ENCODE results near the gene DNASE1L2.

DNASE1L2 gene

GRCh38 chr16:2204416-2205103, 31.7 kb upstream of the DNASE1L2 start:
- no peak for DNase-seq (ENCODE audit: low read depth)

GRCh38 chr16:2205104-2205966, 30.9 kb upstream of the DNASE1L2 start, which contains the start of gene MLST8:
MLST8 (plus strand) TSS chr16:2205454; CDS start chr16:2206086, 632 bp downstream.
- peak; percentile 85 for DNase-seq (ENCODE audit: low read depth)

GRCh38 chr16:2205967-2206313, 30.3 kb upstream of the DNASE1L2 start:
- DNase-seq (ENCODE audit: low read depth): no peak

- DNase-seq (ENCODE audit: low read depth): no peak
Measured at GRCh38 chr16:2206420-2206779, 29.8 kb upstream of the DNASE1L2 start.

- no peak for DNase-seq (ENCODE audit: low read depth)
Measured at GRCh38 chr16:2206780-2207433, 29.3 kb upstream of the DNASE1L2 start.

- DNase-seq (ENCODE audit: low read depth): no peak
Measured at GRCh38 chr16:2207872-2208271, 28.4 kb upstream of the DNASE1L2 start.

- no peak for DNase-seq (ENCODE audit: low read depth)
Measured at GRCh38 chr16:2208308-2208707, 27.9 kb upstream of the DNASE1L2 start.

GRCh38 chr16:2208772-2209171, 27.5 kb upstream of the DNASE1L2 start:
- DNase-seq (ENCODE audit: low read depth): no peak

GRCh38 chr16:2209258-2210008, 26.8 kb upstream of the DNASE1L2 start:
- DNase-seq (ENCODE audit: low read depth): no peak

GRCh38 chr16:2210009-2210332, 26.3 kb upstream of the DNASE1L2 start:
- no peak for DNase-seq (ENCODE audit: low read depth)

- DNase-seq (ENCODE audit: low read depth): no peak
Measured at GRCh38 chr16:2210386-2211365, 25.6 kb upstream of the DNASE1L2 start, which contains the start of gene BRICD5. BRICD5 (minus strand) TSS chr16:2210863; CDS start chr16:2210833, 30 bp downstream.

GRCh38 chr16:2211923-2212347, 24.3 kb upstream of the DNASE1L2 start:
- no peak for DNase-seq (ENCODE audit: low read depth)

GRCh38 chr16:2212362-2213324, 23.6 kb upstream of the DNASE1L2 start:
- DNase-seq (ENCODE audit: low read depth): no peak

GRCh38 chr16:2213817-2214718, 22.2 kb upstream of the DNASE1L2 start:
- DNase-seq (ENCODE audit: low read depth): no peak

GRCh38 chr16:2214719-2214968, 21.6 kb upstream of the DNASE1L2 start, which contains the start of gene PGP:
PGP (minus strand) TSS chr16:2214840; CDS start chr16:2214777, 63 bp downstream.
- no peak for DNase-seq (ENCODE audit: low read depth)

GRCh38 chr16:2216330-2216729, 19.9 kb upstream of the DNASE1L2 start:
- no peak for DNase-seq (ENCODE audit: low read depth)

- DNase-seq (ENCODE audit: low read depth): peak; percentile 100
Measured at GRCh38 chr16:2223221-2223941, 12.9 kb upstream of the DNASE1L2 start, which contains the start of gene E4F1. E4F1 (plus strand) TSS chr16:2223591; CDS start chr16:2223614, 23 bp downstream.

GRCh38 chr16:2223942-2224486, 12.2 kb upstream of the DNASE1L2 start:
- DNase-seq (ENCODE audit: low read depth): no peak

Measured in stimulated activated CD8-positive, alpha-beta memory T cell treated with anti-CD3 and anti-CD28 coated beads, Interleukin-4, amount 100 ng/mL, for 24 hours (primary cell).